H9 (cell line): ENCODE data around the gene ITPR2. TPM values are rescaled to one million over a fixed set of nuclear protein-coding genes. Genes with fewer than 3 reads are reported as not detected.
"Not testable (repeated sequence)": the region's sequence is repeated elsewhere in the genome, so short reads cannot be mapped to it uniquely, and the experiment has no call there.

Experiments
- DNase-seq: peaks from one replicate; pipeline ENCODE4 v3.0.0-alpha.2; 2017
- H2AFZ ChIP-seq: one replicate; pipeline ENCODE4 v1.6.1; 2013; ENCODE audit warnings: mild to moderate bottlenecking, low read length, control low read depth, moderate library complexity
- H2AK5ac ChIP-seq: 2 replicates; pipeline ENCODE4 v1.6.1; 2013; ENCODE audit warnings: low read length, control low read depth, mixed read lengths; ENCODE audit not compliant: insufficient read length
- H2BK120ac ChIP-seq: one replicate; pipeline ENCODE4 v1.6.1; 2013; ENCODE audit warnings: low read depth, mild to moderate bottlenecking, low read length, control low read depth, inconsistent platforms; ENCODE audit not compliant: poor library complexity, severe bottlenecking
- H2BK12ac ChIP-seq: 2 replicates; pipeline ENCODE4 v1.6.1; 2013; ENCODE audit warnings: low read length, control low read depth, mixed read lengths, low read depth; ENCODE audit not compliant: insufficient read length
- H2BK15ac ChIP-seq: 2 replicates; pipeline ENCODE4 v1.6.1; 2013; ENCODE audit warnings: low read depth, low read length, control low read depth
- H2BK20ac ChIP-seq: one replicate; pipeline ENCODE4 v1.6.1; 2013; ENCODE audit warnings: low read depth, mild to moderate bottlenecking, low read length, control low read depth, inconsistent platforms; ENCODE audit not compliant: poor library complexity, severe bottlenecking
- H2BK5ac ChIP-seq: 2 replicates; pipeline ENCODE4 v1.6.1; 2013; ENCODE audit warnings: low read length, control low read depth, mixed read lengths; ENCODE audit not compliant: insufficient read length
- H3K14ac ChIP-seq: 2 replicates; pipeline ENCODE4 v1.6.1; 2013; ENCODE audit warnings: low read length, control low read depth; ENCODE audit not compliant: insufficient read depth
- H3K18ac ChIP-seq: 2 replicates; pipeline ENCODE4 v1.6.1; 2013; ENCODE audit warnings: low read depth, mild to moderate bottlenecking, mixed read lengths, low read length, control low read depth; ENCODE audit not compliant: insufficient read length
- H3K23ac ChIP-seq: 2 replicates; pipeline ENCODE4 v1.6.1; 2013; ENCODE audit warnings: low read length, control low read depth, mixed read lengths, low read depth; ENCODE audit not compliant: insufficient read length
- H3K23me2 ChIP-seq: 2 replicates; pipeline ENCODE4 v1.6.1; 2013; ENCODE audit warnings: low read depth, mild to moderate bottlenecking, mixed read lengths, low read length, control low read depth; ENCODE audit not compliant: insufficient read length, poor library complexity, severe bottlenecking
- H3K27ac ChIP-seq: 2 replicates; pipeline ENCODE4 v1.5.1; 2013; ENCODE audit warnings: low read length, control low read depth, mixed read lengths, low read depth; ENCODE audit not compliant: insufficient read length
- H3K27me3 ChIP-seq: 2 replicates; pipeline ENCODE4 v1.6.1; 2013; ENCODE audit warnings: low read length, control low read depth, inconsistent platforms; ENCODE audit not compliant: insufficient read depth
- H3K4ac ChIP-seq: 2 replicates; pipeline ENCODE4 v1.6.1; 2013; ENCODE audit warnings: low read depth, mild to moderate bottlenecking, control low read depth, inconsistent platforms, low read length, moderate library complexity
- H3K4me1 ChIP-seq: 2 replicates; pipeline ENCODE4 v1.6.1; 2013; ENCODE audit warnings: low read length, control low read depth, inconsistent platforms; ENCODE audit not compliant: insufficient read depth
- H3K4me2 ChIP-seq: 2 replicates; pipeline ENCODE4 v1.6.1; 2013; ENCODE audit warnings: low read length, control low read depth, mixed read lengths; ENCODE audit not compliant: insufficient read length, insufficient read depth
- H3K56ac ChIP-seq: 2 replicates; pipeline ENCODE4 v1.6.1; 2013; ENCODE audit warnings: low read depth, mild to moderate bottlenecking, mixed read lengths, low read length, control low read depth; ENCODE audit not compliant: insufficient read length
- H3K79me1 ChIP-seq: 2 replicates; pipeline ENCODE4 v1.6.1; 2013; ENCODE audit warnings: low read depth, mild to moderate bottlenecking, moderate library complexity, low read length, control low read depth, inconsistent platforms; ENCODE audit not compliant: insufficient read depth, poor library complexity, severe bottlenecking
- H3K79me2 ChIP-seq: 2 replicates; pipeline ENCODE4 v1.6.1; 2013; ENCODE audit warnings: low read length, control low read depth, inconsistent platforms; ENCODE audit not compliant: insufficient read depth
- H3K9ac ChIP-seq: 2 replicates; pipeline ENCODE4 v1.6.1; 2013; ENCODE audit warnings: low read length, control low read depth, mixed read lengths; ENCODE audit not compliant: insufficient read length; ENCODE audit errors: extremely low read depth
- H3K9me3 ChIP-seq: one replicate; pipeline ENCODE4 v1.6.1; 2013; ENCODE audit warnings: low read depth, low read length, inconsistent platforms; ENCODE audit not compliant: control insufficient read depth
- H3T11ph ChIP-seq: one replicate; pipeline ENCODE4 v1.6.1; 2013; ENCODE audit warnings: mild to moderate bottlenecking, low read length, control low read depth, inconsistent platforms
- H4K20me1 ChIP-seq: one replicate; pipeline ENCODE4 v1.6.1; 2013; ENCODE audit not compliant: control insufficient read depth, insufficient read length, insufficient read depth
- H4K5ac ChIP-seq: 2 replicates; pipeline ENCODE4 v1.6.1; 2013; ENCODE audit warnings: low read depth, mild to moderate bottlenecking, mixed read lengths, low read length, control low read depth; ENCODE audit not compliant: insufficient read length
- H4K8ac ChIP-seq: replicated peaks from 2 replicates; pipeline ENCODE4 v1.6.1; 2013; ENCODE audit warnings: low read length, control low read depth, mixed read lengths, low read depth; ENCODE audit not compliant: insufficient read length
- H4K91ac ChIP-seq: 2 replicates; pipeline ENCODE4 v1.6.1; 2013; ENCODE audit warnings: low read depth, mild to moderate bottlenecking, moderate library complexity, mixed read lengths, low read length, control low read depth; ENCODE audit not compliant: insufficient read length
- H3K27ac Mint-ChIP-seq, 3 experiments: 2 replicates in 2 of 3; 3 replicates in 1 of 3; pipeline ENCODE4 v1.8.0; 2020 to 2021; ENCODE audit warnings: mixed read lengths in 3 of 3, mild to moderate bottlenecking in 1 of 3, moderate library complexity in 1 of 3
- H3K27me3 Mint-ChIP-seq: 2 replicates; pipeline ENCODE4 v1.8.0; 2021; ENCODE audit warnings: low read depth, mild to moderate bottlenecking, moderate library complexity, mixed read lengths
- H3K36me3 Mint-ChIP-seq, 3 experiments: 2 replicates in 2 of 3; 3 replicates in 1 of 3; pipeline ENCODE4 v1.8.0; 2020 to 2021; ENCODE audit warnings: low read depth in 3 of 3, mixed read lengths in 3 of 3; ENCODE audit not compliant: insufficient read depth in 1 of 3
- H3K4me1 Mint-ChIP-seq, 2 experiments: 2 replicates each; pipeline ENCODE4 v1.8.0; 2020; ENCODE audit warnings: mixed read lengths in 2 of 2
- H3K4me3 Mint-ChIP-seq, 2 experiments: 2 replicates in 1 of 2; 3 replicates in 1 of 2; pipeline ENCODE4 v1.8.0; 2020 to 2021; ENCODE audit warnings: mild to moderate bottlenecking in 2 of 2, mixed read lengths in 2 of 2, moderate library complexity in 1 of 2
- H3K9me3 Mint-ChIP-seq, 2 experiments: 2 replicates in 1 of 2; 3 replicates in 1 of 2; pipeline ENCODE4 v1.8.0; 2020; ENCODE audit warnings: mild to moderate bottlenecking in 2 of 2, mixed read lengths in 2 of 2, moderate library complexity in 1 of 2
- WGBS: extraction: QIAGEN DNeasy Blood & Tissue Kit; methylation state at CpG from one replicate; pipeline ENCODE4 v1.1.7; 2013; ENCODE audit warnings: missing lambda C conversion rate, low lambda C conversion rate, mixed read lengths; ENCODE audit not compliant: insufficient read length; ENCODE audit errors: extremely low coverage; 5-methylcytosine and 5-hydroxymethylcytosine counted together
- total RNA-seq: library from RNA; stranded (reverse); gene quantifications from 2 replicates; pipeline ENCODE4 v1.2.1, GENCODE V29; 2021
- TF ChIP-seq, protein P1 (sequence below): fragments of 200-600 bp; sonication (generic); conservative IDR thresholded peaks from 3 replicates; pipeline ENCODE4 v1.8.0; 2021; ENCODE audit warnings: antibody characterized with exemption, mild to moderate bottlenecking

ITPR2 gene
- total RNA-seq, 1 experiment from 2014 or later: 14.8 TPM

DNA sequence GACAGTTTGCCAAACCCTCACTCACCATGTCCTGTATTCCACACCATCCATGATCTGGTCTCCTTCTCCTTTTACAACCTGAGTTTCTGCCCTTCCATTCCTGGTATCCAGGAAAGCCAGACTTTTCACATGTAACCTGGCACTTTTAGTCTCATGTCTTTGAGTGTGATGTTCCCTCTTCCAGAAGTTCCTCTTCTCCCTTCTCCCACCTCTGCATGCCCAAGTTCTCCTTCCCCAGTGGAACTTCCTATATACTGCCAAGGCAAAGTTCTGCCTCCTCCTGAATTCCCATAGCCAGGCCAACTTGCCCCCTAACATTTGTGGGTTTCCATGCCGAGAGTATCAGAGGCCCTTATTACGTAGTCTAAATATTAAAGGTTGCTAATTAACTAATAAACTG is 3.2 kb upstream of the ITPR2 start:
- Histone ChIP-seq H2BK5ac (no peak overlapping the region), H3K9me3 (peaks cover 5% of the 10 kb centered on the region), H3K23ac (no peak overlapping the region), H4K20me1 (no peaks in the 10 kb centered on the region), H2BK20ac (no peak overlapping the region), H2BK12ac (no peak overlapping the region), H3K18ac (no peak overlapping the region), H3K79me1 (peaks cover under 1% of the 10 kb centered on the region), H2BK15ac (no peak overlapping the region), H3K23me2 (peaks cover 12% of the 10 kb centered on the region), H4K8ac (no peak overlapping the region), H3K56ac (no peak overlapping the region), H2AK5ac (no peak overlapping the region), H4K5ac (no peak overlapping the region), H3K14ac (no peak overlapping the region), H3K4ac (no peak overlapping the region), H3K27me3 (no peaks in the 10 kb centered on the region), H3K9ac (no peak overlapping the region), H3K4me1 (peaks cover 3% of the 10 kb centered on the region; the same call in 1 of the 2 replicates), H2AFZ (no peak overlapping the region), H2BK120ac (no peak overlapping the region), H3K79me2 (peaks cover 6% of the 10 kb centered on the region; the same call in 1 of the 2 replicates), H4K91ac (no peak overlapping the region), H3K27ac (no peak overlapping the region), H3T11ph (no peak overlapping the region), H3K4me2 (no peak overlapping the region)
- DNase-seq: no peak
- H3K9me3 Mint-ChIP-seq: peaks cover 15 to 19% of the 10 kb centered on the region in 2 experiments
- peaks cover 13% of the 10 kb centered on the region for H3K27me3 Mint-ChIP-seq
- H3K36me3 Mint-ChIP-seq: peaks cover 10 to 16% (median 12%) of the 10 kb centered on the region in 3 experiments
- TF ChIP-seq, protein P1, sequence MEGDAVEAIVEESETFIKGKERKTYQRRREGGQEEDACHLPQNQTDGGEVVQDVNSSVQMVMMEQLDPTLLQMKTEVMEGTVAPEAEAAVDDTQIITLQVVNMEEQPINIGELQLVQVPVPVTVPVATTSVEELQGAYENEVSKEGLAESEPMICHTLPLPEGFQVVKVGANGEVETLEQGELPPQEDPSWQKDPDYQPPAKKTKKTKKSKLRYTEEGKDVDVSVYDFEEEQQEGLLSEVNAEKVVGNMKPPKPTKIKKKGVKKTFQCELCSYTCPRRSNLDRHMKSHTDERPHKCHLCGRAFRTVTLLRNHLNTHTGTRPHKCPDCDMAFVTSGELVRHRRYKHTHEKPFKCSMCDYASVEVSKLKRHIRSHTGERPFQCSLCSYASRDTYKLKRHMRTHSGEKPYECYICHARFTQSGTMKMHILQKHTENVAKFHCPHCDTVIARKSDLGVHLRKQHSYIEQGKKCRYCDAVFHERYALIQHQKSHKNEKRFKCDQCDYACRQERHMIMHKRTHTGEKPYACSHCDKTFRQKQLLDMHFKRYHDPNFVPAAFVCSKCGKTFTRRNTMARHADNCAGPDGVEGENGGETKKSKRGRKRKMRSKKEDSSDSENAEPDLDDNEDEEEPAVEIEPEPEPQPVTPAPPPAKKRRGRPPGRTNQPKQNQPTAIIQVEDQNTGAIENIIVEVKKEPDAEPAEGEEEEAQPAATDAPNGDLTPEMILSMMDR: no peak
- no CpG with 5 or more reads among the region's 2 CpGs for WGBS
- no peak overlapping the region for H3K27ac Mint-ChIP-seq
- no peak overlapping the region; a peak in 1 of 5 replicates for H3K4me3 Mint-ChIP-seq
- peaks cover 9 to 18% of the 10 kb centered on the region in 2 experiments for H3K4me1 Mint-ChIP-seq

DNA sequence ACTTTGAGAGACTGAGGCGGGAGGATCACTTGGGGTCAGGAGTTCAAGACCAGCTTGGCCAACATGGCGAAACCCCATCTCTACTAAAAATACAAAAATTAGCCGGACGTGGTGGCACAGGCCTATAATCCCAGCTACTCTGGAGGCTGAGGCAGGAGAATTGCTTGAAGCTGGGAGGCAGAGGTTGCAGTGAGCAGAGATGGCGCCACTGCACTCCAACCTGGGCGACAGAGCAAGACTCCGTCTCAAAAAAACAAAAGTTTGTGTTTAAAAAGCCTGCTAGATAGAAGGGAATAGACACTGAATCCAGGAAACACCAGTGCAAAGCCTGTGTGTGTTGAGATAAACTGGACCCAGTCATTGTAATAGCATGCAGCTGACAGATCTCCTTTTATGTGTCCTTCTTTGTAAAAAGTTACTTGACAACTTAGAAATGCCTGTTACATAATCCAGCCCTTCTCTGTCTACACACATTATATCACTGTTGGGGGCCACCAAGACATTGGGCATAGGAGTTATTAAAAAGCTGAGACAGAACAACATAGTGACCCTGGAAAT is 1.6 kb upstream of the ITPR2 start:
- H4K8ac ChIP-seq, DNase-seq, H3K23ac ChIP-seq, H3K27ac ChIP-seq, H3K27ac Mint-ChIP-seq, H3K56ac ChIP-seq, H3K14ac ChIP-seq, H4K20me1 ChIP-seq, H2BK15ac ChIP-seq, H4K91ac ChIP-seq, H3K4ac ChIP-seq, H3K9me3 ChIP-seq, H3K18ac ChIP-seq, H2AFZ ChIP-seq, H3K27me3 ChIP-seq, H2BK5ac ChIP-seq, H2AK5ac ChIP-seq, H3T11ph ChIP-seq, H2BK120ac ChIP-seq, H3K4me1 ChIP-seq, H4K5ac ChIP-seq, H2BK20ac ChIP-seq, H3K9ac ChIP-seq, H2BK12ac ChIP-seq, H3K79me1 ChIP-seq: not testable (repeated sequence)
- Mint-ChIP-seq H3K36me3 (peaks cover 10 to 16% (median 12%) of the 10 kb centered on the region in 3 experiments), H3K9me3 (peaks cover 14 to 15% of the 10 kb centered on the region in 2 experiments), H3K4me3 (peak overlapping the region in 1 of 2 experiments; percentile 96; a peak in 2 of 5 replicates), H3K4me1 (peaks cover 17 to 23% of the 10 kb centered on the region in 2 experiments), H3K27me3 (peaks cover 13% of the 10 kb centered on the region)
- H3K4me2 ChIP-seq: peak overlapping the region; percentile 74
- H3K79me2 ChIP-seq: peaks cover 14% of the 10 kb centered on the region; the same call in 1 of the 2 replicates
- peaks cover 12% of the 10 kb centered on the region for H3K23me2 ChIP-seq
- no CpG with 5 or more reads among the region's 7 CpGs for WGBS
